DMS114 treated with DMSO at 0.1 percent for 48 hours (cell line): ENCODE measurements around the gene CTNNB1.

ENCODE experiments used
- DNase-seq: peaks from one replicate; lab custom pipeline; 2025; ENCODE audit not compliant: unreplicated experiment; lab: John Stamatoyannopoulos, UW

Gene CTNNB1

DNA sequence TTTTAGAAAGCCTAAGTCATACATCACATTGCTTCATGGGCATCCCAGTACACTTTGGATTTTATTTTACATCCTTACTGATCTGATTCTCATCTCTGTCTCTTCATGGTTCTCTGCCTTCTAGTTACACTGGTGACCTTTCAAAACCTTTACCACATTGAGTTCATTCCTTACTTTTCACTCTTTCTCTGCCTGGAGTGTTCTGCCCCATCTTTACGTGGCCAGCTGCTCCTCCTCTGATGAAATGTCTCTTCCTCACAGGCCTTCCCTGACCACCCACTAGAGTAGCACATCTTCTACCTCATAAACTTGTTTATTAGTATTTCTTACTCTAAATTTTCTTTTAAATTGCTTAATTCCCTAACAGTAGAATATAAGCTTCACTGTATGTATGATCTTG, 17.7 kb downstream of the CTNNB1 start:
- DNase-seq: no peak

DNA sequence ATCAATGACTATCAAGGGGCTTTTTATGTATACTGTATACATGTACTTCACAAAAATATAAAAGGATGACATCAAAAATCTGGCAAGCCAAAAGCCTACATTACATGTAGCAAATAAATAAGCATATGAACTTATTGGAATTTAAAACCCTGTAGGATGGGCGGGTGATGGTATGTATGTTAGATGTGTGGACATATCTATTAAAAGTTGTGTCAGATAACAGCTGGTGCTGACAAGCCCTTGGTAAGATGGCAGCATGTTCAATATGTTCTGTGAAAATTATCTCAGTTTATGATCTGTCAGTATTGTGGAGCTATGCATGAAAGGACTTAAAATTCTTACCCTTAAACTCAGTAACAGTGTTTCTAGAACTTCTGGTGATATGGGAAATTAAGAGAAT, 20.1 kb downstream of the CTNNB1 start:
- no peak for DNase-seq

DNA sequence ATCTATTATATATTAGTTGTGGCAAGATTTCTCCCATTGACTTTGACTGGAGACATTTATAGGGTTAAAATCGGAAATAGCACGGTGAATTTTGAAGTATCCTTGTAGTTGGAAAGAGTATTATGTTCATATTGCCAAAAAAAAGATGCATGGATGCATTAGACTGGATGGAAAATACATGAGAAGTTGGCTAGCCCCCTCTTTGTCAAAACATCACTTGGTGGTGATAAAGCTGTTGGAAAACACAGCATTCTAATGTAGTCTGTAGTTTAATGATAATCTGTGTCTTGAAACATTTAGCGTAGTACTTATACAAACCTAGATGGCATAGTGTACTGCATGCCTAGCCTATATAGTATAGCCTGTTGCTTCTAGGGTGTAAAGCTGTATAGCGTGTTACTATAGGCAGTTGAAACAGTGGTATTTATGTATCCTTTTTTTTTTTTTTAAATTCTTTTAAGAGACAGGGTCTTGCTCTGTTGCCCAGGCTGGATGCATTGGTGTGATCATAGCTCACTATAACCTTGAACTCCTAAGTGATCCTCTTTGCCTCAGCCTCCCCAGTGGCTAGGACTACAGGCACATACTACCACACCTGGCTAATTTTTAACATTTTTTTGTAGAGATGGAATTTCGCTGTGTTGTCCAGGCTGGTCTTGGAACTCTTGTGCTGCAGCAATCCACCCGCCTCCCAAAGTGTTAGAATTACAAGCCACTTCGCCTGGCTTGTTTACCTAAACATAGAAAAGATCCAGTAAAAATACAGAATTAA, 21.8 kb downstream of the CTNNB1 start:
- DNase-seq: no peak

DNA sequence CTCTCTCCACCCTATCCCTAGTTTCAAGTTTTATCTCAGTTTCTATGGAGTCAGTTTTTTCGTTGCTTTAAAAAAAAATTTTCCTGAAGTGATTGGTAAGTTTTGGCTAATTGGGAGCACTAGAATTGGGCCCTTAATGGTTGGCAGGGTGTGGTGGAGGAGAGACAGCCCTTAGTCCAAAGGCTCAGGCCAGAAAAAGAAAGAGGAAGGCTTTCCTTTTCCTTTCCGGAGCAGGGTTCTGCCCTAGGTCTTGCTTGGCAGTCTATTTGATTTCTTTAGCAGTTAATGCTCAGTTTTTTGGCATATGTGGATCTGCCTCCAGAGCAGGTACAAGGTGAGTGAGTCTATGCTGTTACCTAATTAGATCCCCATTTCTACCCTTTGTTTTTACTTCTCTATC, 22.7 kb downstream of the CTNNB1 start:
- DNase-seq: no peak

DNA sequence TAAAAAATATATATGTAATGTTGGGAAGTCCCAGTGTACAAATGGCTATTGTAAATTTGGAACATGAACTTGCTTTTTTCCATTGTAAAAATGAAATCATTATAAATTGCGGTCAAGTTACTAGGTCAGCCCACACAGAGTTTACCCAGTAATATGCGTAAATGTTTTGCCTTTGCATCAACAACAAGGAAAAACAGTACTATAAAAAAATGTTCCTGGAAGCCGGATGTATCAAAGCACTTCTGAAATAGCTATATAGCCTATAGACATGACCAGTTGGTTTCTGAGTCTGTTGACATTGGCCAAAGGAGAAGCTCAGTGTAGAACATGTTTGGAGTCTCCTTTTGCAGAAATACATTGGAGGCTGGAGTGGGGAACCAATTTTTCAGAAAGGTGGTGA, 23.2 kb downstream of the CTNNB1 start:
- no peak for DNase-seq

DNA sequence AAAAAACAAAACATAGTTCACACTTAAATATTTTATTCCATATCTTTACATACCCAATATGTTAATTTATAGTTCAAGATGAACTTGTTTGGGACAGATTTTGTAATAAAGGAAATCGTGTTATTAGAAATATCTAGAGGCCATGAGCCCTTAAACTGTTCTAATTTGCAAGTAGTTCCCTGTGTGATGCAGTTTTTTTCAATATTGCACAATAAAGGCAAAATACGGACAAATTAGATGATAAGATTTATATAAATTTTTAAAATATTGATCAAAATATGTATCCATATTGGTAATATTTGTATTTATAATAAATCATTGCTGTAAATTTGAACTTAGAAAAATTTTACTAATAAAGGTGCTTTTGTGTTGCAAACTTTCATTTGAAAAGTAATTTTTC, 23.8 kb downstream of the CTNNB1 start:
- no peak for DNase-seq

DNA sequence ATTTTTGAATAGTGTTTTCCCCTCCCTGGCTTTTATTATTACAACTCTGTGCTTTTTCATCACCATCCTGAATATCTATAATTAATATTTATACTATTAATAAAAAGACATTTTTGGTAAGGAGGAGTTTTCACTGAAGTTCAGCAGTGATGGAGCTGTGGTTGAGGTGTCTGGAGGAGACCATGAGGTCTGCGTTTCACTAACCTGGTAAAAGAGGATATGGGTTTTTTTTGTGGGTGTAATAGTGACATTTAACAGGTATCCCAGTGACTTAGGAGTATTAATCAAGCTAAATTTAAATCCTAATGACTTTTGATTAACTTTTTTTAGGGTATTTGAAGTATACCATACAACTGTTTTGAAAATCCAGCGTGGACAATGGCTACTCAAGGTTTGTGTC, 24.4 kb downstream of the CTNNB1 start:
- no peak for DNase-seq

DNA sequence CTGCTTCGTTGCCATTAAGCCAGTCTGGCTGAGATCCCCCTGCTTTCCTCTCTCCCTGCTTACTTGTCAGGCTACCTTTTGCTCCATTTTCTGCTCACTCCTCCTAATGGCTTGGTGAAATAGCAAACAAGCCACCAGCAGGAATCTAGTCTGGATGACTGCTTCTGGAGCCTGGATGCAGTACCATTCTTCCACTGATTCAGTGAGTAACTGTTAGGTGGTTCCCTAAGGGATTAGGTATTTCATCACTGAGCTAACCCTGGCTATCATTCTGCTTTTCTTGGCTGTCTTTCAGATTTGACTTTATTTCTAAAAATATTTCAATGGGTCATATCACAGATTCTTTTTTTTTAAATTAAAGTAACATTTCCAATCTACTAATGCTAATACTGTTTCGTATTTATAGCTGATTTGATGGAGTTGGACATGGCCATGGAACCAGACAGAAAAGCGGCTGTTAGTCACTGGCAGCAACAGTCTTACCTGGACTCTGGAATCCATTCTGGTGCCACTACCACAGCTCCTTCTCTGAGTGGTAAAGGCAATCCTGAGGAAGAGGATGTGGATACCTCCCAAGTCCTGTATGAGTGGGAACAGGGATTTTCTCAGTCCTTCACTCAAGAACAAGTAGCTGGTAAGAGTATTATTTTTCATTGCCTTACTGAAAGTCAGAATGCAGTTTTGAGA, 25.0 kb downstream of the CTNNB1 start:
- DNase-seq: no peak

DNA sequence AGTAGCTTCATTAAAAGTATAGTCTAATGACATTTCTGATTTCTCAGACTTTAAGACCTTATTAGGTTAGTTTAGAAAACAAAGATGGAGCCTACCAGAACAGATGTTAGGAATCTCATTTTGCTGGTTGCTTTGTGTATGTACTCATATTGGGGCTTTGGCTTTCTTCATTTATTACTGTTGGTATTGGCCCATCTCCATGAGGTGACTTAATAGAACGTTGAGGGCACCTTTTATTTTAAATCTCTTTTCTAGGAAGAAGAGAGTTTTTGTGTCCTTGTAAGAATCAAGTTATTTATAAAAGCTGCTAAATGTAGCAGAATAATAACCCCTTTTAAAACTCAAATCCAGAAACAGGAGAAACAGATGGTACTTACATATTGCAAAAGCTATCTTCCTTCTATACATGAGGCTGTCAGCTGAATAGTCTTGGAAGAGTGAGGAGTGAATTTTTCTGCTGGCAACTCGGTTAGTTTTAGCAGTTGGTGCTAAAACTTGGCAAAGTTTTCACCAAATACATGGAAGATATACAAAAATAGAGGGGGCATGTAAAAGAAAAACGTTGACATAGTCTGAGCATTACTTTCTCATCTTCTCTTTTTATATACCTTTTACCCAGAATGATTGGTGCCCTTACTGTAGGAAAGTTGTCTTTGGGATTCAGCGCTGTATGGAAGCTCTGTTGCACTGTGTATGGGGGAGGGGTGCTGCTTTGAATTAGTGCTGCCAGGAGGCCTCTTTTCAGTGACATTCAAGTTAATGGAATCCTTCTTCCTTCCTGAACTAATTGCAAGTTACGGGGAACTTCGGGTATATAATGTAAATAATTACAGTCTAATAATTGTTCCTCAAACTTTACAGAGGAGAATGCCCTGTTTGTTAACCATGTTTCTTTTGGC, 35.8 kb downstream of the CTNNB1 start:
- DNase-seq: no peak

DNA sequence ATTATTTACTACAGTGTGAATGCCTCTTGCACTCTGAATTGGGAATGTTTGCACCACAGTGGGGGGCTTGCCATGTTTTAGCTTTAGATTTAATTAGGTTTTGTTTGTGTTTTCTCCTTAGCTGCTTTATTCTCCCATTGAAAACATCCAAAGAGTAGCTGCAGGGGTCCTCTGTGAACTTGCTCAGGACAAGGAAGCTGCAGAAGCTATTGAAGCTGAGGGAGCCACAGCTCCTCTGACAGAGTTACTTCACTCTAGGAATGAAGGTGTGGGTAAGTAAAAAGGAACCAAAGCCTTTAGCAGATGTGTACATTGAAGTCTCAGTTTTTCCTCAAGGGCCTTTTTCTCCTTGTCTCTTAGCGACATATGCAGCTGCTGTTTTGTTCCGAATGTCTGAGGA, 36.9 kb downstream of the CTNNB1 start:
- DNase-seq: no peak

DNA sequence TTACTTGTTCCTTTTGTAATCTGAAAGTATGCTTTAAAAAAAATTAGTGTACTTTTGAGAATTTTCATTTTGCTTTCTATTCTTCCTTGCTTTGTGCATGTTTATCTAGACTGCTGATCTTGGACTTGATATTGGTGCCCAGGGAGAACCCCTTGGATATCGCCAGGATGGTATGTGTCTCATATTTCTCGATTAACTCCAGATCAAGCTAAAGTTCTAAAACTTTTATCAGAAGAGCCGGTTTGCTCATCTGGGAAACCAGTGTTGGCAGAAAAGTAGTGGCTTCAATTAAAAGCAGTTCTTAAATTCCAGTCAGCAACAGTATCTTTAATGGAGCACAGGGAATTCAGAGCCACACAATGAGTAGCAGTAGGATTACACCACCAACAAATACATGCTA, 38.6 kb downstream of the CTNNB1 start:
- no peak for DNase-seq

DNA sequence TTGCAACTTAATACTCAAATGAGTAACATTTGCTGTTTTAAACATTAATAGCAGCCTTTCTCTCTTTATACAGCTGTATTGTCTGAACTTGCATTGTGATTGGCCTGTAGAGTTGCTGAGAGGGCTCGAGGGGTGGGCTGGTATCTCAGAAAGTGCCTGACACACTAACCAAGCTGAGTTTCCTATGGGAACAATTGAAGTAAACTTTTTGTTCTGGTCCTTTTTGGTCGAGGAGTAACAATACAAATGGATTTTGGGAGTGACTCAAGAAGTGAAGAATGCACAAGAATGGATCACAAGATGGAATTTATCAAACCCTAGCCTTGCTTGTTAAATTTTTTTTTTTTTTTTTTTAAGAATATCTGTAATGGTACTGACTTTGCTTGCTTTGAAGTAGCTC, 40.3 kb downstream of the CTNNB1 start:
- no peak for DNase-seq

DNA sequence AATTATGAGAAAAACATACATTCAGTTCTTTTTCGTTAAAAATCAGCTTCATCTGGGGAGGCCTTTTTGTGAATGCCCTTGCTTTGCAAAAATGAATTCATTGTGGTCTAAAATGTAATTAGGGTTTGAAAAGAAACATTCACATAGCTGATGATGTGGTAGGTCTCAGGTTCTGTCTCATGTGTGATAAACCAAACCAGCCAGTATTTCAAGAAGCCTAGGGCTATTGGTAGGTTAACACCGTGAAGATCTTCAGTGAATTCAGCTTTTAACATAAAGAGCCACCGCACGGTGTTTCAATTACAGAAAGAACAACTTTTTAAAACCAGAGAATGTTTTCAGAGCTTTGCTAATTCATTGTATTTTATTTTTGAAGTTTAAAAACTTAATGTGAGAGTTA, 41.9 kb downstream of the CTNNB1 start:
- no peak for DNase-seq

DNA sequence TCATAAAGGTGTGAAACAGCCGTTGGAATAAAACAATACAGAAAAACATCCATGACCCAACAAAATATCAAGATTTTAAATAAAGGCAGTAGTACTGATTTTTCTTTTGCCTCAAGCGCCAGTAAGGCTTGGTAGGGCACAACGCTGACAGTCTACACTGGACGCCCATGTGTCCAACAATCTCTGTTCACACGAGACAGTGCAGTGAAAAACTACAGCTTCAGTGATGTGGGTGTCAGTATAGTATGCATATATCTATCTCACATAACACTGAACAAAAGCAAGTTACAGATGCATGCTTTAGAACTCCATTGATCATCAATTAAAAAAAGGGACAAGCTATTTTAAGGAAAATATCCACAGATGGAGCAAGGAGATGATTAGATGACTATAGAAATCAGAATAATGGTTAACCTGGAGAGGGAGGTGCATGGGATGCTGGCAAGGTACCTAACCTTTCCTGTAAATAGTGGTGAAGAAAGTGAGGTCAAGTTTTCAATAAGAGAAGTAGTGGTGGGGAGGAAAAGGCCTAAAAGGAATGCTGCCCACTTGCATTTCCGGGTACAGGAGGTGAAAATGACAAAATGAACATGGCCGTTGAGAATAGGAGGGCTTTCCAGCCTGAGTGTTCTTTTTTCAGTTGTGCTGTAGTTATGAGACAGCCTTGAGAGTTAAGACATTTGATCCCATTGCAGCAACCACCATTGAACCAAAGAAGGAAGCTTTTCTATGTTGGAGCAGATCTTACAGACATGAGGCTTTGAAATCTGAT, 42.7 kb downstream of the CTNNB1 start:
- DNase-seq: no peak

DNA sequence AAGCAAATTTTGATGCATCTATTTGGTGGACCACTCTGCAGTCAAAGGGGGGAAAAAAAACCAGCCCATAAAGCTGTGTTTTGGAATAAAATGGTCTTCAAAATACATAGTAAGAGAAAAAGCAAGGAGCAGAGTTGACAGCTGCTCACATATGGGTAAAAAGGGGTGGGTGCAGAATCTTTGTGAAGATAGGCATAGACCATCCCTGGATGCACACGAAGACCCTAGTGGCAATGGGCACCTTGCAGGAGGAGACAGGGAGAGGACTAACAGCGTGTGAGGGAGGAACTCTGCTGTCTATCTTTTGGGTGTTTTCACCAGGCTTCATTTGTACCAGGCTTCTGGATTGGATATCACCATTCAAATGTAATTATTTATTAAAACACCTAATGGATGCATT, 43.9 kb downstream of the CTNNB1 start:
- DNase-seq: no peak

DNA sequence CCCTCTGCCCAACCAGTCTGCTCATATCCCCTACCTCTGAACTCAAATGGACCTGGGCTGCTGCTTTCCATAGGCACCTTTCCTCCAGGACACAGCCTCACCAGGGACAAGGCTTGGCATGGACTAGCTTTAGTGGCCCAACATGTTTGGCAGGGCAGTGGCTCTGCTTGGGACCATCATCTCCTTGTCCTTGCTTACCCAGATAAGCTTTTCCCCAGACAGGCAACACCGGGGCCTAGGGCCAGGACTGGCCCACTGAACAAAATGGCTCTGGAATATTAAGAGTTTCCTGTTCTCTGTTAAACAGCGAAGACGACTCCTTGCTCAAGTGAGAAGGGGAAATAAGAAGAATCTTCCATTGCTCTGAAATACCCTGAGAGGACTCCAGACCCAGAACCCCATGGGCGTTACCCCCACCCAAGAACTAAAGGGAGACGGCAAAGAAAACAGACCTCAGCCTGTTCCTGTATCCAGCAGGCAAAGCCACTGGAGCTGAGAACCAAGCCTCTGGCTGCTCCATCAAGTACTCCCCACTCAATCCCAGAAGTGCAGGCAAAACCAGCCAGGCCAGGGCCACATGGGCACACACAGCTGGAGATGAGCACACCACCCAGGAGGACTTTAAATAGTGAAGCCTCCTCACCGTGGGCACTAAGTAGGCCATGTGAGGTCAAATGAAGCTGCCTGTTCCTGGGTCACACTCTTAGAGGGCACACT, 45.5 kb downstream of the CTNNB1 start:
- DNase-seq: no peak

DNA sequence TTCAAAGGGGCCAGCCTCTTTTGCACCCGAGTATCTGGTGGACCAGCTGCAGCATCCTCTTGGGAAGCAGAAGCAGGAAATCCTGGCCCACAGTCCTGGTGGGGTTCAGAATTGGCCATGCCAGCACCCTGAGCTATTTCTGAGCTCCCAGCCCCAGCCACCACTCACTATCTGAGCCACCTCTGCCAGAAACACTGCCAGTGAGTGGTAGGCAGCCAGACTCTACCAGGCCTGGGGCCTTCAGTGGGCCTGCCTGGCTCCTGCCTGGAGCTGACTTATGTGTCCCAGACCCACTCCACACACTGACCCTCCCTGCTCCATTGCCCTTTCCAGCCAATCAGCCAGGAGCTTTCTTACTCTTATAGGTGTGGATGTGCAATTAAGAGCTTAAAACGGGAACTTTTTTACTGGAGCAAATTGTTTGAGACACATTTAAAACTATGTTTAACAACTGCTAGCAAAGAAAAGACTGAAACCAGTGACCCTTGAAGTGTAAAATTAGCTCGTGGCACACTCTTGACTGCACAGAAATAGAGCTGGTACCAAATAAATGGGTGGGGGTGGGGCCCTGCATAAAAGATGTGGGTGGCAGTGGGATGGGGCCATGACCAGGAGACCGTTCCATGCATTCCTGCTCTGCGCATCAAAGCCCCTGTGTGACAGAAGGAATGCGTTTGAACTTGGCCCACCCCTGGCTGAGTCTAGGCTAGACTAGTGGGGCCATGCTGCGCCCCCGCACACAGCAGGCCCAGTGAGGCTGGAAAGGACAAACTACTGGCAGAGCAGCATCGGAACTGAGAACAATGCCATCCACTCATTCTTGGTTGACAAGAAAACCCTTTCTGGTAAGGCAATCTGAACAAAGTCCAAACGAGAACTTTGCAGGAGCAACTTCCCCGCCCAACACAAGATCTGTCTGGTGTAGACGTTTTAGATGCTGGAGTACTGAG, 48.0 kb downstream of the CTNNB1 start:
- DNase-seq: no peak

DNA sequence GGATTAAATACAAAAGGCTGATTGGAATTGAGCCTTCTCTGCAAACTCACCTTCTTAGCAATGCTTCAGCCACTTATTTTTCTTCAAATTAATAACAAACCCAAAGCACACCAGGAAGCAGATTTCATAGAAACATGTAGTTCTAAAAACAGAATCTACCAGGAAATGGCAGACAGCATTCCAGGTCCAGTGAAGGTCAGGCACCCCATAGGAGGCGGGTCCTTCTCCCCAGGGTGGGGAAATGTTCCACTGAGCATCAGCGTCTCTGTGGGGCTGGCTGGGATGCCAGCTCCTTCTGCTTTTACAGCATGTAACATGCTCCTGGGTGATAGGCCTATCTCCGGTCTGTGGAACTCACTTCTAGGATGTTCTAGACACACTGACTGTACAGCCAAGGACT, 49.2 kb downstream of the CTNNB1 start:
- no peak for DNase-seq

DNA sequence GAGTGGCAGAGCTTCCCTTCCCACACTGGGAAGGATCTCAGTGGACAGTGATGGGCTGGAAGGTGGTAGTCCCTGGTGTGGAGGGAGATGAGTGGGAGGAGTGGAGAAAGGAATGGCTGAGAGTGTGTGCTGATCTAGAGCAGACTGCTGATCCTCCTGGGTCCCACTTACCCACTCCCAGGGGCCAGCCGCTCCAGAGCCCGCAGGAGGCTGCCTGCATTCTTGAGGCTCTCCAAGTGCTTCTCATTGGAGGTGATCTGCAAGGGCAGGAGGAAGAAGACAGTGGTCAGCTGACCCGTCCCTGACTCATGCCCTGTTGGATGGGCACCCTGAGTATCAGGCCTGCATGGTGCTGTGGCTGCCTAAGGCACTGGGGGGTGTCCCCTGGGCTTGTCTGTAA, 50.0 kb downstream of the CTNNB1 start:
- DNase-seq: no peak
